B cell (primary cell): ENCODE measurements around the gene MAFG.

Experiments
- EZH2 ChIP-seq: IDR thresholded peaks from 2 replicates; pipeline ENCODE4 v1.6.1; 2012; ENCODE audit warnings: borderline replicate concordance, low read depth, mild to moderate bottlenecking, moderate library complexity, low read length; ENCODE audit not compliant: insufficient read depth, poor library complexity, severe bottlenecking
- TF ChIP-seq, protein P1 (sequence below): fragments of 200-600 bp; IDR thresholded peaks from one replicate; pipeline ENCODE4 v1.8.0; 2022; ENCODE audit warnings: antibody characterized with exemption, mild to moderate bottlenecking

DNA sequence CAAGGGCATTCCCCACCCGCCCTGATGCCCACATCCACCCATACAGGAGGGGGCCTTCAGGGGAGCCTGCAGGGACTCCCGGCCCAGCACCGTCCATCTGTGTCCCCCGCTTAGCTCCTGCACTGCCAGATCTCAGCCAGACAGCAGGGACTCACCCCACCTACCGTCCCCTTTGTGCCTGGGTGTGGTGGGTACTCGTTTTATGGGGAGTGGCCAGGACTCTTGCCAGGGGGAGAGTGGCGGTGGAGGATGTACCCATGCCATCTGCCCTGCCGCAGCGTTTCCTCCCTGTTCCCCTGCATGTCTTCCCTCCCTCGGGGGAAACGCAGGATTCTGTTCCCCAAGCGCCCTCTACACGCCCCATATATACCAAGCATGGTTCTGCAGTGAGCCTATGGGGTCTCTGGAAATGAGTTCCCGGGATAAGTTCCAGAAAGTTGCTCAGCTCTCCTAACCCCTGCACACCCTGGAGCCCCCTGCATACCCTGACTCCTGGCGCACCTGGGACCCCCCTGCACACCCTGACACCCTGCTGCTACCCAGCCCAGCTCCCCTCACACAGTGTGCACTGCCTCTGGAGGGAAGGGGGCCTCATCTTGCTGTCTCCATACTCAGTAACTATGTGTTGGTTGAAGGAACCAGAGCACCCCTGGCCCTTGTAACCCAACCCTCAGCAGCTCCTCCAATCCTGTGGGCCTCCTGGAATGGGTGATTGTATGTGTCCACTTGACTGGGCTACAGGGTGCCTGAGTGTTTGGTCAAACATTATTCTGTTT lies 4.2 kb upstream of the MAFG start:
- TF ChIP-seq, protein P1, sequence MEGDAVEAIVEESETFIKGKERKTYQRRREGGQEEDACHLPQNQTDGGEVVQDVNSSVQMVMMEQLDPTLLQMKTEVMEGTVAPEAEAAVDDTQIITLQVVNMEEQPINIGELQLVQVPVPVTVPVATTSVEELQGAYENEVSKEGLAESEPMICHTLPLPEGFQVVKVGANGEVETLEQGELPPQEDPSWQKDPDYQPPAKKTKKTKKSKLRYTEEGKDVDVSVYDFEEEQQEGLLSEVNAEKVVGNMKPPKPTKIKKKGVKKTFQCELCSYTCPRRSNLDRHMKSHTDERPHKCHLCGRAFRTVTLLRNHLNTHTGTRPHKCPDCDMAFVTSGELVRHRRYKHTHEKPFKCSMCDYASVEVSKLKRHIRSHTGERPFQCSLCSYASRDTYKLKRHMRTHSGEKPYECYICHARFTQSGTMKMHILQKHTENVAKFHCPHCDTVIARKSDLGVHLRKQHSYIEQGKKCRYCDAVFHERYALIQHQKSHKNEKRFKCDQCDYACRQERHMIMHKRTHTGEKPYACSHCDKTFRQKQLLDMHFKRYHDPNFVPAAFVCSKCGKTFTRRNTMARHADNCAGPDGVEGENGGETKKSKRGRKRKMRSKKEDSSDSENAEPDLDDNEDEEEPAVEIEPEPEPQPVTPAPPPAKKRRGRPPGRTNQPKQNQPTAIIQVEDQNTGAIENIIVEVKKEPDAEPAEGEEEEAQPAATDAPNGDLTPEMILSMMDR = no peak
- TF ChIP-seq EZH2 = no peak
